ENCODE results near the gene PLBD2. TPM values are rescaled to one million over a fixed set of nuclear protein-coding genes. Genes with fewer than 3 reads are reported as not detected.
"Not testable (repeated sequence)": the region's sequence is repeated elsewhere in the genome, so short reads cannot be mapped to it uniquely, and the experiment has no call there.

Gene PLBD2
- total RNA-seq, 6 experiments from 2014 or later, result 49.8 to 64.3 (median 54.6) TPM

DNA sequence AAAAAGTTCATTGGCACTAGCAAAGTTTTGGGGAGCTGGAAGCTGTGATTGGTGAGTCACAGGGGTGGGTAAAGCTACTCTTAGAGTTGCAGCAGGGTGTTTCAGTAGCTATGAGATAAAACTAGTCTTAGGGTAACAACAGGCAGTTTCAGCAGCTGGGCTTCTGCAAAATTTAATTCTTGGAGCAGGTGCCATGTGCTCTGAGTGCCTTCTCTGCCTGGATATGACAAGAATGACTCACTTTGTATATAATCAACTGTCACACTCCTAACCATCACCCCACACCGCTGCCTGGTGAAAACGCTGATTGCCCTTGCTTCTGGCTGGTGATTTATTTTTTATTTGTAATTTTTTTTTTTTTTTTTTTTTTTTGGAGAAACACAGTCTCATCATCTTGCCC is 10.5 kb upstream of the PLBD2 start:
- Mint-ChIP-seq H3K27ac (no peak overlapping the region), H3K4me1 (ENCODE audit: low read depth) (no peaks in the 10 kb centered on the region), H3K4me3 (no peak overlapping the region), H3K27me3 (ENCODE audit: insufficient read depth) (peaks cover 9% of the 10 kb centered on the region), H3K9me3 (no peaks in the 10 kb centered on the region), H3K36me3 (ENCODE audit: low read depth) (no peaks in the 10 kb centered on the region)
- DNase-seq, result no peak
- TF ChIP-seq, protein P1, sequence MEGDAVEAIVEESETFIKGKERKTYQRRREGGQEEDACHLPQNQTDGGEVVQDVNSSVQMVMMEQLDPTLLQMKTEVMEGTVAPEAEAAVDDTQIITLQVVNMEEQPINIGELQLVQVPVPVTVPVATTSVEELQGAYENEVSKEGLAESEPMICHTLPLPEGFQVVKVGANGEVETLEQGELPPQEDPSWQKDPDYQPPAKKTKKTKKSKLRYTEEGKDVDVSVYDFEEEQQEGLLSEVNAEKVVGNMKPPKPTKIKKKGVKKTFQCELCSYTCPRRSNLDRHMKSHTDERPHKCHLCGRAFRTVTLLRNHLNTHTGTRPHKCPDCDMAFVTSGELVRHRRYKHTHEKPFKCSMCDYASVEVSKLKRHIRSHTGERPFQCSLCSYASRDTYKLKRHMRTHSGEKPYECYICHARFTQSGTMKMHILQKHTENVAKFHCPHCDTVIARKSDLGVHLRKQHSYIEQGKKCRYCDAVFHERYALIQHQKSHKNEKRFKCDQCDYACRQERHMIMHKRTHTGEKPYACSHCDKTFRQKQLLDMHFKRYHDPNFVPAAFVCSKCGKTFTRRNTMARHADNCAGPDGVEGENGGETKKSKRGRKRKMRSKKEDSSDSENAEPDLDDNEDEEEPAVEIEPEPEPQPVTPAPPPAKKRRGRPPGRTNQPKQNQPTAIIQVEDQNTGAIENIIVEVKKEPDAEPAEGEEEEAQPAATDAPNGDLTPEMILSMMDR (IDR thresholded peaks at IDR 0.05), result no peak

DNA sequence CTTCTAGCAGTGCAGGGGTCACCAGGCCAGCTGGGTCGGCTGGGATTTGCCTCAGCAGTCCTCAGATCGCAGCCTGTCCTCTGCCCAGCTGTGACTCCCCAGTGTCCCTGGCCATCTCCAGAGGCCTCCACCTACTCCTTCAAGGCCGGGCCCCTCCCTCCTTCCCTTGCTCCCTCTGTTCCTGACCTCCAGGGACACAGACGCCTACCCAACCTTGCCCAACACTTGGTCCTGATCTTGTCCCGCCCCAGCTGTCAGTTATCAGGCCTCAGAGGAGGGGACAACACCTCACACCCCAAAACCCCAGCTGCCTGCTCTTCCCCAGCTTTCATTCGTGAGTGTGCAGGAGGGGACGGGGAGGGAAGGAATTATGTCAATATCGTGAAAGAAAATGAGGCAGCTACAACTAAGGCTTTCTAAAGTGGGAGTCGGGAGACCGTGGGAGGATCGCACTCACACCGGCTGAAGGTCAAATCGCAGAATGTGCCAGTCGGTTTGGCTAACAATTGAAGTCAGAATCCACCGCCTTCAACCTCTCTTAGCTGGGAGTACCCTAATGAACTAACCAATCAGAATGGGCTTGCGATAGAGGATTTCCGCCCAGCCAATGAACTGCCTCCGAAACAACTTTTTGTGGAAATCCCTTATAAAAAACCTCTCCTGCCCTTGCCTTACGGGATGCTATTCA is 9.4 kb upstream of the PLBD2 start:
- H3K36me3 Mint-ChIP-seq (ENCODE audit: low read depth), result no peaks in the 10 kb centered on the region
- peaks cover 12% of the 10 kb centered on the region for H3K27me3 Mint-ChIP-seq (ENCODE audit: insufficient read depth)

DNA sequence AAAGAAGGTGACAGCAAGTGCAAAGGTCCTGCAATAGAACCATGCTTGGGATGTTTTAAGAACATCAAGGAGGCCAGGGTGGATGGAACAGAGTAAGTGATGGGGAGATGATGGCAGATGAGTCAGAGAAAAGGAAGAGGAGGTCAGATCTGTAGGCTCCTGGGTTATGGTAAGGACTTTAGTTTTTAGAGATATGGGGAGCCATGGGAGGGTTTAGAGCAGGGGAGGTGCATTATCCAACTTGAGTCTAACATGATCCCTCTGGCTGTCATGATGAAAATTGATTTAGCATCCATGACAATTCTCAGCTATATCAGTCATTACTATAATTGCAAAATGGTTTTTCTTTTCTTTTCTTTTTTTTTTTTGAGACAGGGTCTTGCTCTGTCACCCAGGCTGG is 7.3 kb upstream of the PLBD2 start:
- Mint-ChIP-seq H3K4me1 (ENCODE audit: low read depth) (no peaks in the 10 kb centered on the region), H3K36me3 (ENCODE audit: low read depth) (no peaks in the 10 kb centered on the region), H3K9me3 (no peaks in the 10 kb centered on the region), H3K4me3 (no peak overlapping the region), H3K27ac (no peak overlapping the region), H3K27me3 (ENCODE audit: insufficient read depth) (peaks cover 9% of the 10 kb centered on the region)
- no peak for DNase-seq
- TF ChIP-seq, protein P1 (IDR thresholded peaks at IDR 0.05), result no peak

More for the DNA sequence above, 9.4 kb upstream of the PLBD2 start:
- no peaks in the 10 kb centered on the region for H3K4me1 Mint-ChIP-seq (ENCODE audit: low read depth)
- H3K4me3 Mint-ChIP-seq, result no peak overlapping the region
- TF ChIP-seq, protein P1 (IDR thresholded peaks at IDR 0.05), result no peak
- H3K9me3 Mint-ChIP-seq, result no peaks in the 10 kb centered on the region
- DNase-seq, result no peak
- no peak overlapping the region for H3K27ac Mint-ChIP-seq

DNA sequence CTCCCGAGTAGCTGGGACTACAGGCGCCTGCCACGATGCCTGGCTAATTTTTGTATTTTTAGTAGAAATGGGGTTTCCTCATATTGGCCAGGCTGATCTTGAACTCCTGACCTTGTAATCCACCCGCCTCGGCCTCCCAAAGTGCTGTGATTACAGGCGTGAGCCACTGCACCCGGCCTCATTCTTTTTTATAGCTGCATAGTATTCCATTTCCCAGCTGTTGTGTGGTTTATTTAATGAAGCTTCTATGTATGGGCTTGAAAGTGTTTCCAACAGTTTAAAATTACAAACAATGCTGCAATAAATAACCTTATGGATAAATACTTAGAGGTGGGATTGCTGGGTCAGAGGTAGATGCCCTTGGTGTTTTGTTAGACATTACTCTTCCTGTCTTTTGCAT is 4.2 kb upstream of the PLBD2 start:
- H3K36me3 Mint-ChIP-seq (ENCODE audit: low read depth); H3K4me1 Mint-ChIP-seq (ENCODE audit: low read depth); H3K27ac Mint-ChIP-seq; H3K27me3 Mint-ChIP-seq (ENCODE audit: insufficient read depth); H3K9me3 Mint-ChIP-seq; DNase-seq; H3K4me3 Mint-ChIP-seq: not testable (repeated sequence)

DNA sequence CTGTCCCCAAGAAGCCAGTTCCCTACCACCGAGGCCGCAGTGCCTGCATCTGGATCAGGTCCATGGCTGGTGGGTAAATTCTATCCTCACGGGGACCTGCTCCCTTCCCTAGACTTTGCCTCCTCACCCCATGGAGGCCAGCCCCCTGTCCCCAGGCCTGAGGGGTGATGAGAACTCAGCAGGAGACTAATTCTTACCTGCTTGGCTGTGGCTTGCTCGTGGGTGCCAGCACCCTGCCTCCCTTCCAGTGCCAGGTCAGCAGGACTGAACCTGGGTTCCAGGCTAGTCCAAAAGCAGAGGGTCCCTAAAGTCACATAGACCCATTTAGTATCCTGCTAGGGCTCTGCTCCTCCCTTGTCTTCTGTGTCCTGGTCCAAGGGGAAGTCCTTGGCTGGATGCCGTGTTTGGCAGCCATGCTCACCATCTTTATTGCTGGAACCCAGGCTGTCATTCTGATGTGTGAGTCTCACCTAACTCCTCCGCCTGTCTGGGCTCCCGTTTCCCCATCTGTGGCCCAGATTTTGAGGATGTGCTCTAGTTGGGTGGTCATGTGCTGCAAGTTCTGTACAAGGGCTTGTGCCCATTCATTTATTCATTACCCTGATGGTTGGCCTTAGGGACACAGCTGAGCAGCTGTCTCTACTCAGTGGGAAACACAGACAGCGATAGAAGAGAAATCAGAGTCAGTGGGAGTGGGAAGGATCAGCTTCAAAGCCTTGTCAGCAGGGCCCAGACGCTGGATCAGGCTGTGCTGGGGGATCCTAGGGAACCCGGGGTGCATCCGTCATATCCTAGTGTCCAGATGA is 949 bp downstream of the PLBD2 start:
- Mint-ChIP-seq H3K9me3 (no peaks in the 10 kb centered on the region), H3K27me3 (ENCODE audit: insufficient read depth) (no peaks in the 10 kb centered on the region), H3K36me3 (ENCODE audit: low read depth) (no peaks in the 10 kb centered on the region; the same call in 1 of the 2 replicates), H3K27ac (peak overlapping the region; percentile 76), H3K4me3 (peak overlapping the region; percentile 94), H3K4me1 (ENCODE audit: low read depth) (peaks cover 19% of the 10 kb centered on the region)
- TF ChIP-seq, protein P1 (IDR thresholded peaks at IDR 0.05), result no peak
- peak; percentile 25 for DNase-seq
